ENCODE measurements around the gene SLIT3.

SLIT3 gene

DNA sequence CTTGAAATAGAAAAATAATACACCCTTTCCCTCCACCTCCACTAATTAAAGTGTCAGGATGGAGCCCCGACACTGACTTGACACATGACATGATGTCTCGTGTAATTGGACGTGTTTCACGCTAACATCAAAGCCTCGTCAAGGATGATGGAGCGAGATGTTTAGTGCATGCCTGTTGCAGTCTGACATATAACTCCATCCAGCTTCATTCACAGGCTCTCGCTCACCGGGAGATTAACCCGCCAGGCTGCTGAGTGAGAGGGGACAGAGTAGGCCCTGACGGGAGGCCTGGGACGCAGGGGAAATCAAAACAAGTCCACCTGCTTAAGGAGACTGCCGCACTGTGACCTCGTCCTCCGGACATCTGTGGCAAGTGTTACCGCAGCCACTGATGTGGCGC, 263.5 kb downstream of the SLIT3 start:
- no peaks in the 10 kb centered on the region for H3K27me3 ChIP-seq (ENCODE audit: control insufficient read depth in 2 of 2, insufficient read depth in 2 of 2, low read length in 2 of 2)

GRCh38 chr5:169036079-169036805, 264.7 kb downstream of the SLIT3 start:
- H3K4me3 ChIP-seq (ENCODE audit: low read length in 2 of 2): no peak overlapping the region
- no peaks in the 10 kb centered on the region for H3K36me3 ChIP-seq (ENCODE audit: control insufficient read depth in 2 of 2, insufficient read depth in 2 of 2, low read length in 2 of 2)
- no peaks in the 10 kb centered on the region for H3K4me1 ChIP-seq (ENCODE audit: control insufficient read depth in 2 of 2, insufficient read depth in 2 of 2, low read length in 2 of 2)
- H3K27ac ChIP-seq (ENCODE audit: low read depth in 2 of 2, low read length in 2 of 2): no peak overlapping the region
- H3K9ac ChIP-seq (ENCODE audit: low read depth in 1 of 2, low read length in 2 of 2): no peak overlapping the region
- H3K9me3 ChIP-seq (ENCODE audit: control insufficient read depth in 2 of 2, low read length in 2 of 2): no peaks in the 10 kb centered on the region
- no peaks in the 10 kb centered on the region for H3K27me3 ChIP-seq (ENCODE audit: control insufficient read depth in 2 of 2, insufficient read depth in 2 of 2, low read length in 2 of 2)

More for the DNA sequence above, 263.5 kb downstream of the SLIT3 start:
- no peaks in the 10 kb centered on the region for H3K9me3 ChIP-seq (ENCODE audit: control insufficient read depth in 2 of 2, low read length in 2 of 2)
- no peak overlapping the region for H3K9ac ChIP-seq (ENCODE audit: low read depth in 1 of 2, low read length in 2 of 2)
- H3K27ac ChIP-seq (ENCODE audit: low read depth in 2 of 2, low read length in 2 of 2): no peak overlapping the region
- no peaks in the 10 kb centered on the region for H3K4me1 ChIP-seq (ENCODE audit: control insufficient read depth in 2 of 2, insufficient read depth in 2 of 2, low read length in 2 of 2)
- no peak overlapping the region for H3K4me3 ChIP-seq (ENCODE audit: low read length in 2 of 2)
- no peaks in the 10 kb centered on the region for H3K36me3 ChIP-seq (ENCODE audit: control insufficient read depth in 2 of 2, insufficient read depth in 2 of 2, low read length in 2 of 2)

DNA sequence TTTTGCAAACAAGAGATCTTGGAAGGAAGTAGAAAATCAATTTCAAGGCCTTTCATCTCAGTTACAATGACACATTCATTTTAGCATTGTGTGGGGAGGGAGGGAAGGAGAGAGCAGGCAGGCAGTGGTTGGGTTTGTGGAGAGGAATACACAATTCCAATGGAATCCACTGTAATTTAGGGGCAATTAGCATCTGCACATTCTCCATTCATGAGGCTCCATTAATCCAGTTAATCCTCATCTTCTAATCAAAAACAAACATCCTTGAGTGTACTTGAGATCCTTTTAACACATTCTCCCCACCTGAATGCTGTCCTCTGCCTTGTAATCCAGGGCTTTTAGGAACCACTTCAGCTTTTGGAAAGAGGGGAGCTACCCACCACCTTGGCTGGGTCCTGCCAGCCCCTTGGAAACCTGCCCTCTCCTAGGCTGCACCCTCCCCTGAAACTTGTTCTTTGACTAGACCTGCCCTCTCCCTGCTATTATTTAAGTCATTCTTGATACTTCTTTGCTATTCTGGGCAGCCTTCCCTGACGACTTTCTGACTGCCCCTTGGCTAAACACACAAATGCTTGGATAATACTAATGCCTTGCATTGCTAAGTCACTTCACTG, 271.2 kb downstream of the SLIT3 start:
- H3K27ac ChIP-seq (ENCODE audit: low read depth in 2 of 2, low read length in 2 of 2): no peak overlapping the region
- H3K27me3 ChIP-seq (ENCODE audit: control insufficient read depth in 2 of 2, insufficient read depth in 2 of 2, low read length in 2 of 2): no peaks in the 10 kb centered on the region
- H3K4me3 ChIP-seq (ENCODE audit: low read length in 2 of 2): no peak overlapping the region
- H3K9ac ChIP-seq (ENCODE audit: low read depth in 1 of 2, low read length in 2 of 2): no peak overlapping the region
- no peaks in the 10 kb centered on the region for H3K9me3 ChIP-seq (ENCODE audit: control insufficient read depth in 2 of 2, low read length in 2 of 2)
- no peaks in the 10 kb centered on the region for H3K4me1 ChIP-seq (ENCODE audit: control insufficient read depth in 2 of 2, insufficient read depth in 2 of 2, low read length in 2 of 2)
- no peaks in the 10 kb centered on the region for H3K36me3 ChIP-seq (ENCODE audit: control insufficient read depth in 2 of 2, insufficient read depth in 2 of 2, low read length in 2 of 2)

DNA sequence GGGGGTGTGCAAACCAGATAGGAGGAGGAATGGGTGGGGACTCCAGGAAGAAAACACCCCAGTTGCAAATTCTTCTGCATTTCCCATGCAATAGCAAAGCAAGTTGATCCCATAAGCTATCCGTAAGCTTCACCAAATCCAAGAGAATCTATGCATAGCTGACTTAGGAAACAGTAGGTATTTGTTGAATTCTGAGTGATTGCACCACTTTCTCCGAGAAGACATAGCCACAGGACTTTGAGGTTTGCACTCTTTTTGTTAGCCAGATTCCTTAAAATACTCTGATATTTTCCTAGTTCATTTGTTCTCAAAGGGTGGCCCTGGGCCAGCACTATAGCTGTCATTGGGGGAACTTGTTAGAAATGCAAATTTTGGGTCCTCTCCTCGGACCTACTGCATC, 271.9 kb downstream of the SLIT3 start:
- Histone ChIP-seq H3K36me3 (ENCODE audit: control insufficient read depth in 2 of 2, insufficient read depth in 2 of 2, low read length in 2 of 2) (no peaks in the 10 kb centered on the region), H3K4me1 (ENCODE audit: control insufficient read depth in 2 of 2, insufficient read depth in 2 of 2, low read length in 2 of 2) (no peaks in the 10 kb centered on the region), H3K4me3 (ENCODE audit: low read length in 2 of 2) (no peak overlapping the region), H3K9me3 (ENCODE audit: control insufficient read depth in 2 of 2, low read length in 2 of 2) (no peaks in the 10 kb centered on the region), H3K9ac (ENCODE audit: low read depth in 1 of 2, low read length in 2 of 2) (no peak overlapping the region), H3K27ac (ENCODE audit: low read depth in 2 of 2, low read length in 2 of 2) (no peak overlapping the region), H3K27me3 (ENCODE audit: control insufficient read depth in 2 of 2, insufficient read depth in 2 of 2, low read length in 2 of 2) (no peaks in the 10 kb centered on the region)

- no peak overlapping the region for H3K27ac ChIP-seq (ENCODE audit: low read depth in 2 of 2, low read length in 2 of 2)
- H3K9me3 ChIP-seq (ENCODE audit: control insufficient read depth in 2 of 2, low read length in 2 of 2): no peaks in the 10 kb centered on the region
- no peaks in the 10 kb centered on the region for H3K4me1 ChIP-seq (ENCODE audit: control insufficient read depth in 2 of 2, insufficient read depth in 2 of 2, low read length in 2 of 2)
- no peaks in the 10 kb centered on the region for H3K27me3 ChIP-seq (ENCODE audit: control insufficient read depth in 2 of 2, insufficient read depth in 2 of 2, low read length in 2 of 2)
- no peaks in the 10 kb centered on the region for H3K36me3 ChIP-seq (ENCODE audit: control insufficient read depth in 2 of 2, insufficient read depth in 2 of 2, low read length in 2 of 2)
- H3K9ac ChIP-seq (ENCODE audit: low read depth in 1 of 2, low read length in 2 of 2): no peak overlapping the region
- H3K4me3 ChIP-seq (ENCODE audit: low read length in 2 of 2): no peak overlapping the region
Observed at GRCh38 chr5:169027501-169028061, 273.4 kb downstream of the SLIT3 start.

DNA sequence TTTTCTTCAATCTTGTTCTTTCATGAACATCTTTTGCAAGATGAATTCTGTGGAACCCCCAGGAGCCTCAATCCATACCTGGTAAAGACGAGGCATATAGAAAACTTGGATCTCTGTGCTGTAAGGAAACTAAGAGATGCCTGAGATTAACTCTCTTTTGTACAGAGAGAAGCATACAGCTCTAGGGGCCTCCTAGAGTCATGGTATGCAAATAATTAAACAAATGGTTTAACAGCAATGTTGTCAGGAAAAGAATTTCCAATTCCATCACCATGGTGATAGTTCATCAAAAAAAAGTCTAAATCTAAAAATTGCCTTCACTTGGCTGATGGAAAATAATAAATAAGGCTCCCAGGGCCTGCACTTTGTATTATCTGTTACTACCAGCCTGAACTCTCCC, 275.4 kb downstream of the SLIT3 start:
- Histone ChIP-seq H3K9ac (ENCODE audit: low read depth in 1 of 2, low read length in 2 of 2) (no peak overlapping the region), H3K36me3 (ENCODE audit: control insufficient read depth in 2 of 2, insufficient read depth in 2 of 2, low read length in 2 of 2) (no peaks in the 10 kb centered on the region), H3K27me3 (ENCODE audit: control insufficient read depth in 2 of 2, insufficient read depth in 2 of 2, low read length in 2 of 2) (no peaks in the 10 kb centered on the region), H3K27ac (ENCODE audit: low read depth in 2 of 2, low read length in 2 of 2) (no peak overlapping the region), H3K4me3 (ENCODE audit: low read length in 2 of 2) (no peak overlapping the region), H3K9me3 (ENCODE audit: control insufficient read depth in 2 of 2, low read length in 2 of 2) (no peaks in the 10 kb centered on the region), H3K4me1 (ENCODE audit: control insufficient read depth in 2 of 2, insufficient read depth in 2 of 2, low read length in 2 of 2) (no peaks in the 10 kb centered on the region)

- Histone ChIP-seq H3K9ac (ENCODE audit: low read depth in 1 of 2, low read length in 2 of 2) (no peak overlapping the region), H3K27me3 (ENCODE audit: control insufficient read depth in 2 of 2, insufficient read depth in 2 of 2, low read length in 2 of 2) (no peaks in the 10 kb centered on the region), H3K4me3 (ENCODE audit: low read length in 2 of 2) (no peak overlapping the region), H3K4me1 (ENCODE audit: control insufficient read depth in 2 of 2, insufficient read depth in 2 of 2, low read length in 2 of 2) (no peaks in the 10 kb centered on the region), H3K36me3 (ENCODE audit: control insufficient read depth in 2 of 2, insufficient read depth in 2 of 2, low read length in 2 of 2) (no peaks in the 10 kb centered on the region), H3K9me3 (ENCODE audit: control insufficient read depth in 2 of 2, low read length in 2 of 2) (no peaks in the 10 kb centered on the region), H3K27ac (ENCODE audit: low read depth in 2 of 2, low read length in 2 of 2) (no peak overlapping the region)
Observed at GRCh38 chr5:169024421-169024820, 276.5 kb downstream of the SLIT3 start.

DNA sequence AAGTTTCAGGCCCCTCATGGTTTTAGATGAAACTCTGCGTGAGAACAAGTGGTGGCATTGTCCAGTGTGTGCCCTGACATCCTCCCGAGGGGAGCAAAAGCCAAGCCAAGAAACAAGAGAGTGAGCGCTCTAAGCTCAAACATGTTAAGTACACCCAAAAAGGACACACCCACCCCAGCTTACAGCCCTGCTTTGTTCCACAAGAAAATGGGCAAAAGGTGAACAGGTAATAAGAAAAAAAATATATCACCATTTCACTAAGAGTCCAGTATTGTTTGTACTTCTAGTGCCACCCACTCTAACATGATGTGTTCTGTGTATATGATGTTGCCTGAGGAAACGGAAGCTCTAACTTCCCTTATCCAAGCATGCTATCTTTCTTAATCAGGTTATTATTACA, 278.2 kb downstream of the SLIT3 start:
- H3K9me3 ChIP-seq (ENCODE audit: control insufficient read depth in 2 of 2, low read length in 2 of 2): no peaks in the 10 kb centered on the region
- no peak overlapping the region for H3K27ac ChIP-seq (ENCODE audit: low read depth in 2 of 2, low read length in 2 of 2)
- no peaks in the 10 kb centered on the region for H3K4me1 ChIP-seq (ENCODE audit: control insufficient read depth in 2 of 2, insufficient read depth in 2 of 2, low read length in 2 of 2)
- H3K4me3 ChIP-seq (ENCODE audit: low read length in 2 of 2): no peak overlapping the region
- no peaks in the 10 kb centered on the region for H3K36me3 ChIP-seq (ENCODE audit: control insufficient read depth in 2 of 2, insufficient read depth in 2 of 2, low read length in 2 of 2)
- H3K27me3 ChIP-seq (ENCODE audit: control insufficient read depth in 2 of 2, insufficient read depth in 2 of 2, low read length in 2 of 2): no peaks in the 10 kb centered on the region
- no peak overlapping the region for H3K9ac ChIP-seq (ENCODE audit: low read depth in 1 of 2, low read length in 2 of 2)

GRCh38 chr5:169020102-169020501, 280.8 kb downstream of the SLIT3 start:
- H3K4me3 ChIP-seq (ENCODE audit: low read length in 2 of 2): no peak overlapping the region
- H3K27ac ChIP-seq (ENCODE audit: low read depth in 2 of 2, low read length in 2 of 2): no peak overlapping the region
- no peaks in the 10 kb centered on the region for H3K4me1 ChIP-seq (ENCODE audit: control insufficient read depth in 2 of 2, insufficient read depth in 2 of 2, low read length in 2 of 2)
- no peak overlapping the region for H3K9ac ChIP-seq (ENCODE audit: low read depth in 1 of 2, low read length in 2 of 2)
- no peaks in the 10 kb centered on the region for H3K9me3 ChIP-seq (ENCODE audit: control insufficient read depth in 2 of 2, low read length in 2 of 2)
- no peaks in the 10 kb centered on the region for H3K36me3 ChIP-seq (ENCODE audit: control insufficient read depth in 2 of 2, insufficient read depth in 2 of 2, low read length in 2 of 2)
- H3K27me3 ChIP-seq (ENCODE audit: control insufficient read depth in 2 of 2, insufficient read depth in 2 of 2, low read length in 2 of 2): no peaks in the 10 kb centered on the region

GRCh38 chr5:169018925-169019324, 282.0 kb downstream of the SLIT3 start:
- no peaks in the 10 kb centered on the region for H3K27me3 ChIP-seq (ENCODE audit: control insufficient read depth in 2 of 2, insufficient read depth in 2 of 2, low read length in 2 of 2)
- H3K9ac ChIP-seq (ENCODE audit: low read depth in 1 of 2, low read length in 2 of 2): no peak overlapping the region
- H3K4me3 ChIP-seq (ENCODE audit: low read length in 2 of 2): no peak overlapping the region
- no peaks in the 10 kb centered on the region for H3K36me3 ChIP-seq (ENCODE audit: control insufficient read depth in 2 of 2, insufficient read depth in 2 of 2, low read length in 2 of 2)
- H3K4me1 ChIP-seq (ENCODE audit: control insufficient read depth in 2 of 2, insufficient read depth in 2 of 2, low read length in 2 of 2): no peaks in the 10 kb centered on the region
- no peak overlapping the region for H3K27ac ChIP-seq (ENCODE audit: low read depth in 2 of 2, low read length in 2 of 2)
- no peaks in the 10 kb centered on the region for H3K9me3 ChIP-seq (ENCODE audit: control insufficient read depth in 2 of 2, low read length in 2 of 2)
